ENCODE measurements around the gene CHGA.

Gene CHGA, protein sequence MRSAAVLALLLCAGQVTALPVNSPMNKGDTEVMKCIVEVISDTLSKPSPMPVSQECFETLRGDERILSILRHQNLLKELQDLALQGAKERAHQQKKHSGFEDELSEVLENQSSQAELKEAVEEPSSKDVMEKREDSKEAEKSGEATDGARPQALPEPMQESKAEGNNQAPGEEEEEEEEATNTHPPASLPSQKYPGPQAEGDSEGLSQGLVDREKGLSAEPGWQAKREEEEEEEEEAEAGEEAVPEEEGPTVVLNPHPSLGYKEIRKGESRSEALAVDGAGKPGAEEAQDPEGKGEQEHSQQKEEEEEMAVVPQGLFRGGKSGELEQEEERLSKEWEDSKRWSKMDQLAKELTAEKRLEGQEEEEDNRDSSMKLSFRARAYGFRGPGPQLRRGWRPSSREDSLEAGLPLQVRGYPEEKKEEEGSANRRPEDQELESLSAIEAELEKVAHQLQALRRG

DNA sequence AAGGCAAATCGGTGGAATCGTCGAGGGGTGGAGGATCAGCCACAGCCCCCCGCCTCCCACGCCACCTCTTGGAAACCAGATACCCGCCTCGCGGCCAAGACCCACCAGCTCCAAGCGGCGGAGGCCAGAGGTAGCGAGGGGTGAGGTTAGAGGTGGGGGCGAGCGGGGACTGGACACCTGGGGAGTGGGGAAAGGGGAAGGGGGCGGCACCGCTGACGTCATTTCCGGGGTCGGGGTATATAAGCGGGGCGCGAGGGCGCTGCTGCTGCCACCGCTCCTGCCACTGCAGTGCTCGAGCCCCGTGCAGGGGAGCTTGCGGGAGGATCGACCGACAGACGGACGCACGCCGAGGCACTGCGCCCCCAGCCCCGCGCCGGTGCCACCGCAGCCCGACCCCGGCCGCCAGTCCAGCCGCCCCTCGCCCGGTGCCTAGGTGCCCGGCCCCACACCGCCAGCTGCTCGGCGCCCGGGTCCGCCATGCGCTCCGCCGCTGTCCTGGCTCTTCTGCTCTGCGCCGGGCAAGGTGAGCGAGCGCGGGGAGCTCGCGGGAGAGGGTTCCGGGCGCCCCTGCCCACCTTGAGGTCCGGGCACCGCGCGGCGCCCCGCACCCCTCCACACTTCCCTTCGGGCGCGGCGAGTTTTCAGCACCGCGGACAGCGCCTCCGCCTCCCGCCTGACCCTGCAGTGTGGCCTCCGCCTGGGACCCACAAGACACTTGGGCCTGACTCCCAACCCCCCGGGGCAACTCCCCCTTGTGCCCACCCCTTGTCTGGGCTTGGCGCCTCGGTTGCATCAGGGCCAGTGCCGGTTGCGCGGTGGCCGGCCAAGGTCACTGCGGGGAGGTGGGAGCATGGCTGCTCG, at the start of gene CHGA:
TSS of gene CHGA (plus strand) at position 268 of the 861 bp plus-strand sequence. CDS start at position 478, 210 bp downstream.
- DNase-seq (ENCODE audit: low read depth), result peak; percentile 12

DNA sequence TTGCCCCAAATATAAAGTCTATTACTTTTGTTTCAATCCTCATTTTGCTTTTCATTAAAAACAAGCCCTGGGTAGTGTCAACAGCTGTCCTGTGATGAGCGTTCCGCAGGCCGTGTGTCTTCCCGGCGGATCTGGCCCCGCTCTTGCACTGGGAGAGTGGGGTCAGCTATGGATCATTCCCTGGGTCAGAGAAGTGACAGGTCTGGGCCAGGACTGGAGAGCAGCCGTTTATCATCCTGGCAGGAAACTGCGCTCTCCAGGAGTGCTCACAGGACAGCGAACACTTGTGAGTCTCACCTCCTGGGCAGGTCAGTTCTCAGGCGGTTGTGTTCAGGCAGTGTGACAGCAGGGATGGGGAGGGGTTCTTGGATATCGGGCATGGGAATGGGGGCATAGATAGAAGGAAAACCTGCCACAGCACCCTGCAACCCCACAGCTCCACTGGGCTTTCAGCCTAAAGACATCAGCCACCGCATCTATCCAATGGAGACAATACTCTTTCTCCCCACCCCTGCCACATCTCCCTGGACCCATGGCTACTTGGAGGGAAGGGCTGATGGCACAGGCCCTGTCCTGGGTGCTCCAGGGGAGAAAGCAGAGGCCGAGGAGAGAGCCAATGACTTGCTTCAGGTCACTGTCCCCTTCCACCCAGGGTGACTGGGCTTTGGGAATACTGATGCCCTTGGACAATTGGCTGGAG, 47.8 kb upstream of the CHGA start:
- no peak for DNase-seq (ENCODE audit: low read depth)

DNA sequence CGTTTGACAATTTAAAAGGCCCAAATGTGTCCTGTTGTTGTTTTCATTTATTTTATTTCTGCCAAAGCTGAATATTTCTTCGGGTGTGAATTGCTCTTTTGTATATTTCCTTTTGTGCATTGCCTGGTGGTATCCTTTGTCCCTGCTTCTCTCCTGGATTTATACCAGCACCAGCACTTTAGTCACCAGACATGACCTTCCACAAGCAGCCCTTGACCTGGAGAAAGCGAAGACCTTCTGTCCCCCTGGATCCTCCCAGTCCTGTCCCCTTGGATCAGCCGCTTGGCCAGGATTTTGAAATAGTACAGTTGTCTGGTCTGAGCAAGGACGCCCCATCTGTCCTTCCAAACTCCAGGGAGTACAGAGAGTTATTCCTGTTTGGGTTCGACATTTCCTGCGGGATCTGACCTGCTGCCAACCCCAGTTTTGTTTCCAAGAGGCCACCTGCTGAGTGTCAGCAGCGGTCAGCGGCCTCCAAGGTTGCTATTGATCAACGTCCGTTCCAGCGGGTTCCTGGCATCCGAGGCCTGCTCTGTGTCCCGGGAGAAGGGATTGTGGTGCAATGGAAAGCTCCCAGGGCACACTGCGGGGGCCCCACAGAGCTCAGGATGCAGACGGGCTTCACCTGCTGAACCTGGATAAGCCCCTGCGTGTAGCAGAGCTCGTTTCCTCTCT, 45.1 kb upstream of the CHGA start:
- no peak for DNase-seq (ENCODE audit: low read depth)

DNA sequence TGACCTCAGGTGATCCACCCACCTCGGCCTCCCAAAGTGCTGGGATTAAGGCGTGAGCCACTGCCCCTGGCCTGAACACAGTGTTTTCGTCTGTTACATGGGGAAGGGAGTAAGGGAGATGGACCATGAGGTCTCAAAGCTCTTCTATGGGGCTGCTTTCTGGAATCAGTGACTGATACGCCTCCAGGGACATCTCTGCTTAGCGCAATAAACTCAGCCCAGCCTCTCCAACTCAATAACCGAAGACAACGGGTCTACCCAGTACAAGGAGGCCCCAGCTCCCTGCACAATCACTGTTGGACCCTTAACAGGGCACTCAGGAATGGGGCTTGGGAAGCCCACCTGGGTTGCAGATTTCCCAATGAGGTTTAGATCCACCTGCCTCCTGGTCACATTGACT, 42.6 kb upstream of the CHGA start:
- DNase-seq (ENCODE audit: low read depth), result no peak

DNA sequence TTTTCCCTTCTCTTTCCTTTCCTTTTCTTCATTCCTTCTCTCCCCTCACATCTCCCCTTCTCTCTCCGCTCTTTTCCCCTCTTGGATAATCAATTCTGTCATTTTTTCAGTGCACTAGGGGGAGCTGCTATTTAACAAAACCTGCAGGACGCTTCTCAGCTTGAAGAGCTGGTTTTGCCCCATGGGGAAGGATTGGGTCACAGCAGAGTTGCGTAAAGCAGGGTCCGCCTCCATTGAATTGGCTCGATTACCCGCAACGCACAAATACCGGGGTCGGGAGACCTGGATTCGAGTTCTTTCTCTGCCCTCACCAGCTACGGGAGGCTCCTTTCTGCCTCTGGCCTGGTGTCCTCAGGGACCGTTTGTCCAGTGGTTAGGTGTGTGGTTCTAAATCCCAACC, 42.1 kb upstream of the CHGA start:
- no peak for DNase-seq (ENCODE audit: low read depth)

DNA sequence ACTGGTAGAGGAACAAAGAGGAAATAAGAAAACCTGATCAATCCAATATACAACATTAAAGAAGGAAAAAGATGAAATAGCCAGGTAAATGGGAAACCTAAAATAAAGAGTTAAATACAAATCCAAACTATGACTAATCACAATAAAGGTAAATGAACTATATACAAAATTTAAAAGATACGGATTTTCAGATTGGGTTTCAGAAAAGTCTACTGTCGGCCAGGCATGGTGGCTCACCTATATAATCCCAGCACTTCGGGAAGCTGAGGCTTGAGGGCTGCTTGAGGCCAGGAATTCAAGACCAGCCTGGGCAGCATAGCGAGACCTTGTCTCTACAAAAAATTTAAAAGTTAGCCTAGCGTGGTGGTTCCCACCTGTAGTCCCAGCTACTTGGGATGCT, 39.9 kb upstream of the CHGA start:
- DNase-seq (ENCODE audit: low read depth), result no peak

DNA sequence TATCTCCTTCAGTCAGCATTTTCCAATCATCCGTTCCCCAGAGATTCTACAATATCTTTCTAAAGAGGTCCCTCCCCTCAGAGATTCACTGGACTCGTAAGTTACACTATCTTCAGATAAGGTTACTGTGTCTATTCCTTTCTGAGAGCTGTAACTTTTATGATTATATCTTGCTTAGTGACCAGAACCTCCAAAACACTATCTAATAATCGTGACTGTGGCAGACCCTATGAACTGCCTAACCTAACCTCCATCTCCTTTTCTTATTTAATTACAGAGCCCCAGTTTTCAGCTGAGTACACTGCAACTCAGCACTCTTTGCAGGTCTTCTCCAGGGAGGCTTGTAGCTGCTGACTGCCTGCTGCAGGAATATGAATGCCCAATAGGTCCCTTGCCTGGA, 38.5 kb upstream of the CHGA start:
- DNase-seq (ENCODE audit: low read depth), result no peak

DNA sequence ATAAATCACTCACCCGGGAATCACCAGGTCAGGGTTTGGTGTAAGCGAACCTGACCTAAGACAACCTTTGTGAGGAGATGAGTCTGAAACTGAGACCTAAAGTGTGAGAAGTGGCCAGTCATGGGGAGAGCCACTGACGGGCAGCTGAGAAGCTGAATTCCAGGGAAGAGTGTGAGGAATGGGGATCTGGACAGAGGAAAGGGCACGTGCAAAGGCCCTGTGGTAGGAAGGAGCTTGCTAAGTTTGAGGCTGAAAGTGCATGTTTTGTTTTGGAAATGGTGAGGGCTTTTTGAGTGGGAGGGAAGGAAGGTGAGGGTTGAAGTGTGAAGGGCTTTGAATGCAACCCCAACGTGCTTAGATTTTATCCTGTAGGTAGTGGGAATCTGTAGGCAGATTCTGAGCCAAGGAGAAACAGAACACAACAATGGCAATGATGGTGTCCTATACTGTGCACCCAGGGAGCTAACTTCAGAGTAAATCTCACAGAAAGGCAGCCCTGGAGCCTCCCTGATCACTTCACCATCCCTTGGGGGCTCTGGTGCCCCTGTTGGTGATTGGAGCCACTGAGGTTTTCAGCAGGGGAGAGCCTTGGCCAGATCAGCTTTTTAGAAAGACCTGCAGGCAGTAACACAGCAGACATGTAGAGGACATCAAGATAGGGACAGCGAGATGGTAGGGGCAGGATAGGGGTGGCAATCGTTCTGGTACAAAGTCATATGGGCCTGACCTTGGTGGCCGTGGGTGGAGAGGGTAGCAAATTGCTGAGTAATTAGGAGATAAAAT, 37.5 kb upstream of the CHGA start:
- no peak for DNase-seq (ENCODE audit: low read depth)

DNA sequence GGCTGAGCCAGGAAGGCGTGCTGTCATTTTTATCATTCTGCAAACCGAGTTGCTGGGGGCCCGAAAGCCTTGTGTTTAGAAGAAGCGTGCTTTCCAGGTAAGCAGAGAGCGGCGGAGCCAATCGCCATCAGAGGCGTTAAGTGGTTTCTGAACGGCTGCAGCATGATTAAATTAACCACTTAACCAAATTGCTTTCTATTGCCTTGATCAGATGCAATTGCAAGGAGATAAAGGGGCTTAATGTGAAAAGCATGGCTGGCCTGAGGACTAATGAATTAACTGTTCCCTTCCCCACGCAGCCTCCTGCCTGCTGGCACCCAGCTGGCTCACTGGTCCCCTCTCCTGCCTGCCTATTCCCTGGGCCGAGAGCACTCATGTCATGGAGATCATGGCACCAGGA, 36.6 kb upstream of the CHGA start:
- DNase-seq (ENCODE audit: low read depth), result no peak

DNA sequence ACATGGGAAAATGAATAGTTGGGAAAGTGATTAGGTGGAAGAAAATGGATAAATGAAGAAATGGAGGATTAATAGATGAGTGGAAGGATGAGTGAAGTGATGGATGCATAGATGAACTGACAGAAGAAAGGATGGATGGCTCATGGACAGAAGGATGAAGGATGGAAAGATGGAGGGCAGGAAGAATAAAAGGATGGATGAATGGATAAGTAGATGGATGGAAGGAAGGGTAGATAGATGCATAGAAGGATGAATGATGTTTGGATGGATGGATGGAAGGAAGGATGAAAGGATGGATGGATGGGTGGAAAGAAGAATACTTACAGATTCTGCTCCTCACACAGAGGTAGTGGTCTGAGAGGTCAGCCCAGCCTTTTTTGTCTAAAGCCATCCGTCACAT, 35.8 kb upstream of the CHGA start:
- no peak for DNase-seq (ENCODE audit: low read depth)

DNA sequence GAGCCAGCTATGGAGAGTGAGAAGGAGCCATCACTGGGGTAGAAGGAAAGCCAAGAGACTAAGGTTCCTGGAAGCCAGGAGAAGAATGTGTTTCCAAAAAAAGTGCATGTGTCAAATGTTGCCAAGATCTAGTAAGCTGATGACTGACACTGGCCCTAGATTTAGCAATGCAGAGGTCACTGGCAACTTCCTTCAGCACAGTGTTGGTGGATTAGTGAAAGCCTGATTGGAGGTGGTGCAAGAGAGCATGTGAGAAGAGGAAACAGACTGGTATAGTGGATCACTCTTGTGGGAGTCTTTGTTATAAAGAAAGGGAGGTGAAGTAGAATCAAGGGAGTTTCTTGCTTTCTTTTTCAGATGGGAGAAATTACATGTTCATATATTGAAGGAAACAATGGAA, 34.1 kb upstream of the CHGA start:
- DNase-seq (ENCODE audit: low read depth), result no peak

DNA sequence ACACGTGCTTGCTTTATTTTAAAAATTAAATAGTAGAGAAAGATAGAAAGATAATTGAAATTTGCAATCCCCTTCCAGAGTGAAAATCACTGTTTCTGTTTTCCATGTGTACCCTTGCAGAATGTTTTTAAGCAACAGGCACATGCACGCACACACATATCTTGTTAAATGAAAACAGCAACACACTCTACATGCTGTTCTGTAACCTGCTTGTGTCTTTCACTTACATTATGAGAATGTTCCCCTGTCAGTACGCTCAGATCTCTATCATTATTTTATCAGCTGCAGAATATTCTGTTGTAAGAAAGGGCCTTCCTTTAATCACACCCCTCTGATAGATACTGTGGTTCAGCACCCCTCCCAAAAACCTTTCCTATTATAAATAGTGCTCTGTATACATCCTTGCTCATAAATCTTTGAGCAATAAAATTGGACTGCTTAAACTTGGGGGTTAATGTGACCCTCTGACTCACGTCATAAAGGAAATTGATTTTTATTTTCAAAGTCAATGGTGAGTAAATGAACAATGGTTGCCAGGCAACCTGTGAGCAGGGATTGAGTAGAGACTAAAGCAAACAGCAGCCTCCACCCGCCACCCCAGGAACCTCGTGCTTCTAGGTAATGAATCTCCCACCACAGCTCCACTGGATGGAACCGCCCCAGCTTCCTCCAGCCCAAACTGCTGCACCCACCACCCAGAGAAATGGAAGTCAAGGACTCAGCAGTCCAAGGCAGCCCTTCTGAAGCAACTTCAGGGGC, 31.9 kb upstream of the CHGA start:
- no peak for DNase-seq (ENCODE audit: low read depth)

DNA sequence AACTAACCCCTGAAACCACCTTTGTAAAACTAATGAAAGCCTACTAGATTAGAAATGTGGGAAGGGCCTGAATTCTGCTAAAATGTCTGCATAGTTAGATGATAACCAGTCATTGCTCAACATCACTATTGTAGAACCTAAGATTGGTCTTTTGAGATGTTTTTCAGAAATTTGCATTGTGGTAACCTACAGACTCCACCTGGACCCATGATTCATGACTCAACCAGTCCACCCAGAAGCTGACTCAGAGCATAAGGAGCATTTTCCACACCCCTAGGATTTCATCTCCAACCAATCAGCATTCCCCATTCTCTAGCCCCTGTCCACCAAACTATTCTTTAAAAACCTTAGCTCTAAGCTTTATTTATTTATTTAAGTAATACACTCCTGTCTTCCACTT, 30.4 kb upstream of the CHGA start:
- DNase-seq (ENCODE audit: low read depth), result no peak

DNA sequence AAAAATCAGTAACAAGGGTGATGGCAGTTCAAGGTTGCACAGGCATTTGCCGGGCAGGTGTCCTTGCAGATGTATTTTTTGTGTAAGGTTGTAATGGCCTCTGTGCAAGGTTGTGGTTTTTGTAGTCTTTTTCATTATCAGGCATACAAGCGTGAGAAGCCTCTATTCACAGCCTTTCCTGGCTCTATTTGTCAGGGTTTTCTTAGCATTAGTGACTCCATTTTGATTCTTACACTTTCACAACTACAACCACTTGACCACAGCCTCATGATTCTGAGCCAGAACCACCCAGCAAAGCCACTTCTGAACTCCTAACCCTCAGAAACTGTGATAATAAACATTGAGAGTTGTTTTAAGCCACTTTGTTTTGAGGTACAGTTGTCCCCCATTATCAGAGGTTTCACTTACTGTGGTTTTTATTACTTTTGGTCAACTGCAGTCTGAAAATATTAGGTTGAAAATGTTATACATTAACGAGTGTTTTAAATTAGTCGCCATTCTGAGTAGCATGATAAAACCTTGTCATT, 27.5 kb upstream of the CHGA start:
- no peak for DNase-seq (ENCODE audit: low read depth)

DNA sequence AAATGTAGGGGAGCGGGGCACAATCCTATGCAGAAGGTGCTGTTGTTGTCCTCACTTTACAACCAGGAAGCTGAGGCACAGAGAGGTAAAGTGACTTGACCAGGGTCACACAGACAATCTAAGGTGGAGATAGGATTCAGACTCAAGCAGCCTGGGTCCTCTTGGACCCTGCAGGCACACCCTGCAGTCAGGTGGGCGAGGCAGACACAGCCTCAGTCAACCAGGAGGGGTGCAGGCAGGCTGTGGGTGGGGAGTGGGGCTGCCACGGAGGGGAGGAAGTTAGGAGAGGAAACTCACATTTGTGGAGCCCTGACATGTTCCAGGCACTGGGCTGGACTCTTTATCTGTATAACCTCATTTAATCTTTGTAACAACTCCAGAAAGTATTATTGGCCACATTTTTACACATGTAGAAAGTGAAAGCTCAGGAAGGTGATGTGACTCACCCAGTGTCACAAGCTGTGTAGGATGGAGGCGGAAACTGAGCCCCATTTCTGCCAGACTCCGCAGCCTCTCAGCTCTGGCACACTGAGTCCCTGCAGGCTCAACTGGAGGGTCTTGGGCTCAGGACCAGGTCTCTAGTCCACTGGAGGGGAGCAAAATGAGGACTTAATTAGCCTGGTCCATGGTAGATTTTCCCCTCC, 24.9 kb upstream of the CHGA start:
- DNase-seq (ENCODE audit: low read depth), result no peak

DNA sequence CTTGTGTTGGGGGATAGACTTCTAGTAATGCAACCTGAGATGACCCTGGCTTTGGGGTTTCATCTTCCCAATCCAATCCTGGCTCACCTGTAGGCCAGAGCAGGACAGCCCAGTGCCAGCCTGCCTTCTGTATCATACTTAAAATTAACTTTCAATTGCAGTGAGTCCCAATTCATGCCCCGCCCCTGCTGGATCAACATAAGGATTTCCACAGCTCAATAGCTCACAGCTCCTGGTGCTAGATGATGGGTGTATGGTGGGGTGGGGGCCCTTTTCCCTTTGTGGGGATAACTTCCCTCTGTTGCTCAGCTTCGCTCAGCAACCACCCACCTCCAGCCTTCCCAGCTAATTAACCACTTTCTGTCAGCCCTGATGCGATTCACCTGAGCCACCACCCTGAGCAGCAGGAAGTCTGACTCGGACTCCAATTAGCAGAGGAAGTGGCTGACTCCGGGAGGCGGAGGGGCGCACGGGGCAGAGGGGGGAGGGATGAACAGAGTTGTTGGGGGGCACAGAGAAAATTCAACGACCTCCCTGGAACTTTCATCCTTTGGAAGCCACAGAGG, 24.3 kb upstream of the CHGA start:
- no peak for DNase-seq (ENCODE audit: low read depth)

DNA sequence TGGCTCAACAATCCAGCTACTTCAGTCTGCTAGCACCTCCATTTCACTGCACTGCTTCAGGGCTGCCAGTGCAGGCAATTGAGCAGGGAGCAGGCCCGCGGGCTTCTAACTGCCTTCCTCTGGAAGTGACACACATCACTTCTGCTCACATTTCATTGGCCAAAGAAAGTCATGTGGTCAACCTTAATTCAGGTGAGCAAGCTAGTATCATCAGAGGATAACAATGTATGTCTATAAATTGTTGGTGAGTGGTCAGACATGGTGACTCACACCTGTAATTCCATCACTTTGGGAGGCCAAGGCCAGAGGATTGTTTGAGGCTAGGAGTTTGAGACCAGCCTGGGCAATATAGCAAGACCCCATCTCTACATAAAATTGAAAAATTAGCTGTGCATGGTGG, 22.3 kb upstream of the CHGA start:
- no peak for DNase-seq (ENCODE audit: low read depth)

DNA sequence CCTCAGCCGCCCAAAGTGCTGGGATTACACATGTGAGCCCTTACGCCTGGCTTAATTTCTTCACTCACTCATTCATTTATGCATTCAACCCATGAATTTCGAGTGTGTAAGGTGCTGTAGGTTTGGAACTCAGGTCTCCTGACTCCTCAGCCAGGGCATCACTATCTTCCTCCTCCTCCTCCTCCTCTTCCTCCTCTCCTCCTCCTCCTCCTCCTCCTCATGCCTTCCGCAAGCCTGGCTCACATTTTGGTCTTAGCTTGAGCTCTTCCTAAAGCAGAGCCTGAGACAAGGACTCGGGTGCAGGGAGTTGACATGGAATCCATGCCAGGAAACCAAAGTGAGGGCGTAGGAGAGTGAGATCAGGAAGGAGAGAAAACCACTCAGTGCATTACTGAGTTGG, 20.8 kb upstream of the CHGA start:
- DNase-seq (ENCODE audit: low read depth), result no peak

DNA sequence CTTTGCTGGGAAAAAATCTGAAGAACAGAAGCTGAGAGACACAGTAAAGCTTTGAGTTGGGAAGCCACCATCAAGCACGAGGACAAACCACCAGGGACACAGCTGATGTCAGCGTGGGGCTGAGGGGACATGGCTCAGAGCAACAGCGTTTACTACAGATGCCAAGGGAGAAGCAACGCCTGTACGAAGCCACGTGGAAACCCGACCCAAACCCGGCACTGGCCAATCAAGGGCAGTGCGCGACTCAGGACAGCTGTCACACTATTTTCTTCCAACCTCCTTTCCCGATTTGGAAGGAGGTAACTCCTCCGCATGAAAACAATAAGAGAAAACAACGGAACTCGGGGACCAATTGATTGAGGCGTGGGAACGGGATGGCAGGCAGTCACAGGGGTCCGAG, 20.2 kb upstream of the CHGA start:
- no peak for DNase-seq (ENCODE audit: low read depth)

Measured in stimulated activated CD8-positive, alpha-beta memory T cell treated with anti-CD3 and anti-CD28 coated beads, Interleukin-7, amount 100 ng/mL, for 24 hours (primary cell).